ENCODE measurements around the gene CHCHD1.

DNA sequence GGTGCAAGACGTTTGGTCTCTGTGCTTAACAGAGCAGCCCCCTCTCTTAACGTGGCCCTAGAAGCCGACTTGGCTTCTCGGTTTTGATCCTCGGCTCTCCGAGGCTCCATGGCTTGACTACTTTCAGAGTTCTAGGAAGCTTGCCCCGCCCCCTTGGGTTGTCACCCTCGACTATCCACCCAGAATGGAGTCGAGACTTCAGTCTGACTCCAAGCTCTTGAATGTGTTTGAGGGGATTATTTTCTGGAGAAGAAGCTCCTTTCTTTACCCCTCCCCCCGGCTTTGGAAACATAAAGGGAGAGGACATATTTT is 37.2 kb upstream of the CHCHD1 start:
- TF ChIP-seq, protein P1, sequence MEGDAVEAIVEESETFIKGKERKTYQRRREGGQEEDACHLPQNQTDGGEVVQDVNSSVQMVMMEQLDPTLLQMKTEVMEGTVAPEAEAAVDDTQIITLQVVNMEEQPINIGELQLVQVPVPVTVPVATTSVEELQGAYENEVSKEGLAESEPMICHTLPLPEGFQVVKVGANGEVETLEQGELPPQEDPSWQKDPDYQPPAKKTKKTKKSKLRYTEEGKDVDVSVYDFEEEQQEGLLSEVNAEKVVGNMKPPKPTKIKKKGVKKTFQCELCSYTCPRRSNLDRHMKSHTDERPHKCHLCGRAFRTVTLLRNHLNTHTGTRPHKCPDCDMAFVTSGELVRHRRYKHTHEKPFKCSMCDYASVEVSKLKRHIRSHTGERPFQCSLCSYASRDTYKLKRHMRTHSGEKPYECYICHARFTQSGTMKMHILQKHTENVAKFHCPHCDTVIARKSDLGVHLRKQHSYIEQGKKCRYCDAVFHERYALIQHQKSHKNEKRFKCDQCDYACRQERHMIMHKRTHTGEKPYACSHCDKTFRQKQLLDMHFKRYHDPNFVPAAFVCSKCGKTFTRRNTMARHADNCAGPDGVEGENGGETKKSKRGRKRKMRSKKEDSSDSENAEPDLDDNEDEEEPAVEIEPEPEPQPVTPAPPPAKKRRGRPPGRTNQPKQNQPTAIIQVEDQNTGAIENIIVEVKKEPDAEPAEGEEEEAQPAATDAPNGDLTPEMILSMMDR (IDR thresholded peaks at IDR 0.05; ENCODE audit: low read length) = no peak
- no peak for TF ChIP-seq EZH2 (optimal IDR thresholded peaks at IDR 0.05; ENCODE audit: low read depth, low read length)
- TF ChIP-seq EZH2phosphoT487 (IDR thresholded peaks at IDR 0.05; ENCODE audit: low read length) = no peak
